Measurements from ENCODE around the gene SMOC1.

Gene SMOC1

GRCh38 chr14:69852531-69853321 lies 26.5 kb upstream of the SMOC1 start:
- DNase-seq (ENCODE audit: low read depth) = no peak
- no peak overlapping the region for H3K4me3 ChIP-seq (replicated peaks; ENCODE audit: low read depth, low read length)
- no peak for TF ChIP-seq CTCF (IDR thresholded peaks at IDR 0.05; ENCODE audit: low read length, missing control alignments)

- DNase-seq (ENCODE audit: low read depth) = no peak
- no peak overlapping the region for H3K4me3 ChIP-seq (replicated peaks; ENCODE audit: low read depth, low read length)
- no peak for TF ChIP-seq CTCF (IDR thresholded peaks at IDR 0.05; ENCODE audit: low read length, missing control alignments)
Observed at GRCh38 chr14:69853774-69854173, 25.4 kb upstream of the SMOC1 start.

GRCh38 chr14:69854598-69854997 lies 24.6 kb upstream of the SMOC1 start:
- no peak for DNase-seq (ENCODE audit: low read depth)
- no peak for TF ChIP-seq CTCF (IDR thresholded peaks at IDR 0.05; ENCODE audit: low read length, missing control alignments)
- H3K4me3 ChIP-seq (replicated peaks; ENCODE audit: low read depth, low read length) = no peak overlapping the region

- no peak for TF ChIP-seq CTCF (IDR thresholded peaks at IDR 0.05; ENCODE audit: low read length, missing control alignments)
- no peak overlapping the region for H3K4me3 ChIP-seq (replicated peaks; ENCODE audit: low read depth, low read length)
- no peak for DNase-seq (ENCODE audit: low read depth)
Observed at GRCh38 chr14:69855180-69855832, 23.9 kb upstream of the SMOC1 start.

- no peak for TF ChIP-seq CTCF (IDR thresholded peaks at IDR 0.05; ENCODE audit: low read length, missing control alignments)
Observed at GRCh38 chr14:69858801-69859200, 20.4 kb upstream of the SMOC1 start.

GRCh38 chr14:69859591-69859990 lies 19.6 kb upstream of the SMOC1 start:
- no peak for TF ChIP-seq CTCF (IDR thresholded peaks at IDR 0.05; ENCODE audit: low read length, missing control alignments)
- H3K4me3 ChIP-seq (replicated peaks; ENCODE audit: low read depth, low read length) = no peak overlapping the region
- DNase-seq (ENCODE audit: low read depth) = no peak

More at GRCh38 chr14:69858801-69859200, 20.4 kb upstream of the SMOC1 start:
- H3K4me3 ChIP-seq (replicated peaks; ENCODE audit: low read depth, low read length) = no peak overlapping the region
- DNase-seq (ENCODE audit: low read depth) = no peak

Measured in fibroblast of pulmonary artery (primary cell).